Transverse colon (tissue), 4 donors: ENCODE data around the gene CCDC73. TPM values are rescaled to one million over a fixed set of nuclear protein-coding genes. Genes with fewer than 3 reads are reported as not detected.
"Not testable (repeated sequence)": the region's sequence is repeated elsewhere in the genome, so short reads cannot be mapped to it uniquely, and the experiment has no call there.

Experiments
- DNase-seq: peaks from one replicate; pipeline ENCODE4 v3.0.0-alpha.2; 2019
- H3K27ac ChIP-seq, 4 donors: fragments of 200-600 bp; sonication (generic); 2 replicates each; pipeline ENCODE4 v1.5.1; 2016 to 2018; ENCODE audit warnings: inconsistent platforms in 4 of 4
- H3K27me3 ChIP-seq: fragments of 200-600 bp; sonication (generic); 2 replicates; pipeline ENCODE4 v1.5.1; 2017; ENCODE audit warnings: inconsistent platforms
- H3K36me3 ChIP-seq, 4 donors: fragments of 200-600 bp; sonication (generic); 2 replicates each; pipeline ENCODE4 v1.5.1; 2017 to 2019; ENCODE audit warnings: inconsistent platforms in 4 of 4
- H3K4me1 ChIP-seq, 4 donors: fragments of 200-600 bp; sonication (generic); 2 replicates each; pipeline ENCODE4 v1.5.1; 2017 to 2020; ENCODE audit warnings: inconsistent platforms in 4 of 4
- H3K4me3 ChIP-seq, 4 donors: fragments of 200-600 bp; sonication (generic); 1 replicate in 1 of 4; 2 replicates in 3 of 4; pipeline versions ENCODE4 v1.5.1 to v1.6.1; 2017 to 2019; ENCODE audit warnings: inconsistent platforms in 4 of 4
- H3K9me3 ChIP-seq, 2 donors: fragments of 200-600 bp; sonication (generic); 2 replicates each; pipeline ENCODE4 v1.5.1; 2017 to 2019; ENCODE audit warnings: inconsistent platforms in 2 of 2
- EP300 ChIP-seq: sonication (generic); formaldehyde crosslinking; IDR thresholded peaks from one replicate; pipeline ENCODE4 v1.6.1; 2017; ENCODE audit warnings: antibody characterized with exemption, low read depth
- POLR2A ChIP-seq: fragments of 450-650 bp; IDR thresholded peaks from one replicate; pipeline ENCODE4 v1.6.1; 2016; ENCODE audit warnings: antibody characterized with exemption, mild to moderate bottlenecking, moderate library complexity
- POLR2AphosphoS5 ChIP-seq, 3 donors: sonication (generic); formaldehyde crosslinking; IDR thresholded peaks; one replicate each; pipeline ENCODE4 v1.6.1; 2016; ENCODE audit warnings: antibody characterized with exemption in 3 of 3
- WGBS, 2 donors: methylation state at CpG; one replicate each; pipeline ENCODE4 v1.1.5; 2018; ENCODE audit warnings: low coverage in 1 of 2; 5-methylcytosine and 5-hydroxymethylcytosine counted together
- in situ Hi-C, 4 donors: fragments of 200-750 bp; cut with MboI; loops; one replicate each; pipeline versions ENCODE4 v1.15.0 to v1.15.1; 2017; ENCODE audit warnings: low sequenced_read_pairs in 3 of 4, low pct_ligation_motif_present in 1 of 4, low pct_unique_long_range_greater_than_20kb in 1 of 4
- intact Hi-C: fragments of 100-400 bp; cut with DNase I; formaldehyde crosslinking; loops from one replicate; pipeline ENCODE4 v1.15.1; 2023; ENCODE audit warnings: low total_unique reads
- total RNA-seq, 4 donors: library from RNA; depleted of rRNA; stranded (reverse); fragments of >200 nt; gene quantifications; one replicate each; pipeline ENCODE4 v1.1.0, GENCODE V29; 2016
- TF ChIP-seq, protein P1 (sequence below), 5 experiments: fragments of 200-600 bp in 3 of 5; fragments of 450-650 bp in 2 of 5; sonication (generic) in 3 of 5; IDR thresholded peaks; 1 replicate in 2 of 5; 2 replicates in 3 of 5; pipeline ENCODE4 v1.5.1; 2016 to 2017; ENCODE audit warnings: antibody characterized with exemption in 5 of 5, inconsistent platforms in 3 of 5, mild to moderate bottlenecking in 2 of 5, moderate library complexity in 1 of 5

CCDC73 gene
- total RNA-seq, 4 donors from 2014 or later: not detected

- no peaks in the 10 kb centered on the region for H3K9me3 ChIP-seq
- H3K4me3 ChIP-seq: no peak overlapping the region
- DNase-seq: no peak
- no peak for TF ChIP-seq POLR2A
- H3K27ac ChIP-seq: no peak overlapping the region
- H3K4me1 ChIP-seq: no peaks in the 10 kb centered on the region
- no peaks in the 10 kb centered on the region for H3K36me3 ChIP-seq
- H3K27me3 ChIP-seq: peaks cover 7% of the 10 kb centered on the region
- intact Hi-C loops: no loop called here
- in situ Hi-C loops: loop anchor here in 3 of 4 donors (10.0 to 25.0 kb wide), 3 partner anchors 450 to 475 kb away; no protein-coding TSS in a partner anchor
These were observed 7.7 kb downstream of the CCDC73 start for GRCh38 chr11:32786811-32787210.

DNA sequence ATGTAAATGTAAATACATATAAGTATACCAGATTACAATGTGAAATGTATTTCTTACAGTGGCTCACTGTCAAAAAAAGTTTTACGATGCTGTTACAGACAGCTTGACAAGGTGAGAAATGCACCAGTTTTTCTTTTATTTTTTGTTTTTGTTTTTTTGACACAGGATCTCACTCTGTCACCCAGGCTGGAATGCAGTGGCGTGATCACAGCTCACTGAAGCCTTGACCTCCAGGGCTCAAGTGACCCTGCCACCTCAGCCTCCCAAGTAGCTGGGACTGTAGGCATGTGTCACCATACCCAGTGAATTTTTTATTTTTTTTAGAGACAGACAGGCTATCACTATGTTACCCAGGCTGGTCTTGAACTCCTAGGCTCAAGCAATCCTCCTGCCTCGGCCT, 9.2 kb downstream of the CCDC73 start:
- TF ChIP-seq, protein P1, sequence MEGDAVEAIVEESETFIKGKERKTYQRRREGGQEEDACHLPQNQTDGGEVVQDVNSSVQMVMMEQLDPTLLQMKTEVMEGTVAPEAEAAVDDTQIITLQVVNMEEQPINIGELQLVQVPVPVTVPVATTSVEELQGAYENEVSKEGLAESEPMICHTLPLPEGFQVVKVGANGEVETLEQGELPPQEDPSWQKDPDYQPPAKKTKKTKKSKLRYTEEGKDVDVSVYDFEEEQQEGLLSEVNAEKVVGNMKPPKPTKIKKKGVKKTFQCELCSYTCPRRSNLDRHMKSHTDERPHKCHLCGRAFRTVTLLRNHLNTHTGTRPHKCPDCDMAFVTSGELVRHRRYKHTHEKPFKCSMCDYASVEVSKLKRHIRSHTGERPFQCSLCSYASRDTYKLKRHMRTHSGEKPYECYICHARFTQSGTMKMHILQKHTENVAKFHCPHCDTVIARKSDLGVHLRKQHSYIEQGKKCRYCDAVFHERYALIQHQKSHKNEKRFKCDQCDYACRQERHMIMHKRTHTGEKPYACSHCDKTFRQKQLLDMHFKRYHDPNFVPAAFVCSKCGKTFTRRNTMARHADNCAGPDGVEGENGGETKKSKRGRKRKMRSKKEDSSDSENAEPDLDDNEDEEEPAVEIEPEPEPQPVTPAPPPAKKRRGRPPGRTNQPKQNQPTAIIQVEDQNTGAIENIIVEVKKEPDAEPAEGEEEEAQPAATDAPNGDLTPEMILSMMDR (IDR thresholded peaks at IDR 0.05): no peak
- no peak for TF ChIP-seq EP300
- in situ Hi-C loops (loop anchor here in 3 of 4 donors (10.0 to 25.0 kb wide), 3 partner anchors 448 to 473 kb away; no protein-coding TSS in a partner anchor), intact Hi-C loops (no loop called here)
- Histone ChIP-seq H3K9me3 (no peaks in the 10 kb centered on the region), H3K27me3 (peaks cover 7% of the 10 kb centered on the region), H3K4me1 (no peaks in the 10 kb centered on the region), H3K27ac (no peak overlapping the region), H3K36me3 (no peaks in the 10 kb centered on the region), H3K4me3 (no peak overlapping the region)
- no peak for DNase-seq
- WGBS, 2 donors: 88 to 90% methylated on average over 2 to 3 of the region's 3 CpGs

DNA sequence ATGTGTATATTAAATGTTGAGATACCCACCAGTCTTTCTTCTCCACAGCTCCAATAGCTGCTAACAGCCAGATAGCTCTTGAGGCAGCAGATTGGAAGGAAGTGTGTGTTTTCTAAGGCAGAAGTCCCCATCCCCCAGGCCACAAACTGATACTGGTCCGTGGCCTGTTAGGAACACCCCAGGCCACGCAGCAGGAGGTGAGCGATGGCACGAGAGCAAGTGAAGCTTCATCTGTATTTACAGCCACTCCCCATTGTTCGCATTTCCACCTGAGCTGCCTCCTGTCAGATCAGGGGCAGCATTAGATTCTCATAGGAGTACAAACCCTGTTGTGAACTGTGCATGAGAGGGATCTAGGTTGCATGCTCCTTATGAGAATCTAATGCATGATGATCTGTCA, 12.7 kb downstream of the CCDC73 start:
- Histone ChIP-seq H3K27ac (no peak overlapping the region), H3K27me3 (no peaks in the 10 kb centered on the region), H3K4me3 (no peak overlapping the region), H3K4me1 (no peaks in the 10 kb centered on the region), H3K36me3 (no peaks in the 10 kb centered on the region), H3K9me3 (no peaks in the 10 kb centered on the region)
- intact Hi-C loops (no loop called here), in situ Hi-C loops (loop anchor here in 3 of 4 donors (10.0 to 25.0 kb wide), 3 partner anchors 444 to 469 kb away; no protein-coding TSS in a partner anchor)
- WGBS, 2 donors: 76% methylated on average over 5 of the region's 5 CpGs; no CpG with 5 or more reads in 1 of the 2 donors
- DNase-seq: no peak
- no peak for TF ChIP-seq POLR2A
- TF ChIP-seq, protein P1 (IDR thresholded peaks at IDR 0.05): no peak
- TF ChIP-seq EP300: no peak
- TF ChIP-seq POLR2AphosphoS5 (IDR thresholded peaks at IDR 0.05): no peak

DNA sequence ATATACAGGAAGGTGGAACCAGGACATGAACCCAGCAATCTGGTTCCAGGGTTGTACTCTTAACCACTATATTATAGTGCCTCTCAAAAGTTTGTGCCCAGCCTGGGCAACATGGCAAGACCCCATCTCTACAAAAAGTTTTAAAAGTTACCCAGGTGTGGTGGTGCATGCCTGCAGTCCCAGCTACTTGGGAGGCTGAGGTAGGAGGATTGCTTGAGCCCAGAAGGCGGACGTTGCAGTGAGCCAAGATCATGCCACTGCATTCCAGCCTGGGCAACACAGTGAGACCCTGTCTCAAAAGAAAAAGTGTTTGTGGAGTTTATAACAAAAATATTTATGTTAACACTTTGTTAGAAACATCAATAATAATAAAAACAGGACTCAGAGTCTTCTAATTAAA, 13.6 kb downstream of the CCDC73 start:
- in situ Hi-C loops: loop anchor here in 3 of 4 donors (10.0 to 25.0 kb wide), 3 partner anchors 444 to 469 kb away; no protein-coding TSS in a partner anchor
- DNase-seq: not testable (repeated sequence)

DNA sequence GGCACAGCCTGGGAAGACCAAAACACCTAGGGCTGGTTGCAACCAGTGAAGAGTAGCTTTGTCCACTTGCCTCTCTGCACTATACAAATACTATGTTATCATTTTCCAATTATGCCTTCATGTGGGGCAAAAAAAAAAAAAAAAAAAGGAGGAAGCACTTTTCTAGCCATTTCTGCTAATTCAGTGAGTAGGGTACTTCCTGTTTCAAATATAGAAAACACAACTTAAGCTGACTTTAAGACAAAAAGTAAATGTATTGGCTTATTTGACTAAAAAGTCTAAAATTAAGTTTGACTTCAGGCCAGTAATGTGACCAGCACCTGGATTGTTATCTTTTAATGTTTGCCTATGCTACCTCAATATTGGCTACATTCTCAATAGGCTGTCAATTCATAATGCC, 15.3 kb downstream of the CCDC73 start:
- H3K4me1 ChIP-seq: no peaks in the 10 kb centered on the region
- no peaks in the 10 kb centered on the region for H3K27me3 ChIP-seq
- DNase-seq: no peak
- no peak overlapping the region for H3K27ac ChIP-seq
- H3K9me3 ChIP-seq: no peaks in the 10 kb centered on the region
- in situ Hi-C loops (loop anchor here in 2 of 4 donors (25.0 kb wide), 2 partner anchors 442 to 467 kb away; no protein-coding TSS in a partner anchor), intact Hi-C loops (no loop called here)
- H3K36me3 ChIP-seq: no peaks in the 10 kb centered on the region
- TF ChIP-seq, protein P1 (IDR thresholded peaks at IDR 0.05): no peak
- TF ChIP-seq POLR2AphosphoS5 (IDR thresholded peaks at IDR 0.05) (no peak), POLR2A (no peak), EP300 (no peak)
- no peak overlapping the region for H3K4me3 ChIP-seq

More for the DNA sequence above, 13.6 kb downstream of the CCDC73 start:
- H3K27ac ChIP-seq, H3K9me3 ChIP-seq, H3K27me3 ChIP-seq, intact Hi-C loops, H3K4me1 ChIP-seq, H3K4me3 ChIP-seq, H3K36me3 ChIP-seq: not testable (repeated sequence)
- 85 to 100% methylated on average over 2 of the region's 2 CpGs for WGBS, 2 donors
